ENCODE data around the gene ARL6IP6. TPM values are rescaled to one million over a fixed set of nuclear protein-coding genes. Genes with fewer than 3 reads are reported as not detected.

ARL6IP6 gene
- polyA plus RNA-seq, 1 of the 3 experiments (the other 2 are of a cell fraction), result 25.8 TPM

DNA sequence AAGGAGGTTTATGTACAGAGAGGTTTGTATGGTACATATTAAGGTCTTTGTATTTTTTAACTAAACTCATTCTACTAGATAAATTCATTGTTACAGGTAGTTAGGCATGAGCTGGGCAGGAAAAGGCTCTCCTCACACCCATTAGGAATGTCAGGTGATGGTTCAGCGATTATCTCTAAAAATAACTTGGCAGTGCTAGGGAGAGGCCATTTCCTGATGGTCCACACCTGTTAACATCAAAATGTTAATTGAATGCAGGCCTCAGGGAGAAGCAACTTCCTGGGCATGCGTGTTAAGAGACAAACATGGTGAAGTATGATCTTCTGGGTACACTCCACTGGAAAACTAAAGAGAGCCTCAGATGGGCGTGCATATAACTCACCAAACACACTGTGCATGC, 73.6 kb downstream of the ARL6IP6 start:
- no peak overlapping the region for H2AFZ ChIP-seq (ENCODE audit: low read depth)
- WGBS (ENCODE audit: low lambda C conversion rate), result 34% methylated on average over 3 of the region's 3 CpGs
- H3K9me3 ChIP-seq, result no peaks in the 10 kb centered on the region
- H3K27ac ChIP-seq (ENCODE audit: low read depth in 2 of 2, low read length in 1 of 2), result no peak overlapping the region
- no peaks in the 10 kb centered on the region for H3K79me2 ChIP-seq (ENCODE audit: insufficient read depth)
- no peaks in the 10 kb centered on the region for H3K4me1 ChIP-seq (ENCODE audit: control insufficient read depth in 1 of 2, insufficient read depth in 2 of 2, low read depth in 1 of 2, low read length in 1 of 2)
- peaks cover 5% of the 10 kb centered on the region; the same call in 1 of the 2 replicates for H3K9me2 ChIP-seq
- CTCF ChIA-PET, result interaction anchor here (0.7 kb wide), 1 partner anchor 81 kb away, joined by 3 read pairs; no protein-coding TSS in a partner anchor
- no peak for DNase-seq
- no peak overlapping the region for H3K4me2 ChIP-seq
- no peaks in the 10 kb centered on the region for H4K20me1 ChIP-seq (ENCODE audit: insufficient read depth)
- no peaks in the 10 kb centered on the region for H3F3A ChIP-seq (replicated peaks; ENCODE audit: insufficient read depth)
- H3K36me3 ChIP-seq (replicated peaks in 1 of 2; ENCODE audit: control insufficient read depth in 1 of 2, insufficient read depth in 2 of 2, low read length in 1 of 2), result no peaks in the 10 kb centered on the region
- TF ChIP-seq TAF1 (IDR thresholded peaks at IDR 0.05; ENCODE audit: borderline replicate concordance, low read depth, low read length) (no peak), CHD2 (IDR thresholded peaks at IDR 0.05; ENCODE audit: low read length, partially characterized antibody) (no peak), JUND (IDR thresholded peaks at IDR 0.05) (no peak), NRF1 (IDR thresholded peaks at IDR 0.05; ENCODE audit: low read depth, low read length) (no peak), TEAD4 (IDR thresholded peaks at IDR 0.05; ENCODE audit: borderline replicate concordance, insufficient read depth) (no peak), NFIC (IDR thresholded peaks at IDR 0.05; ENCODE audit: borderline replicate concordance) (no peak), RFX5 (IDR thresholded peaks at IDR 0.05; ENCODE audit: low read length) (no peak), RXRA (IDR thresholded peaks at IDR 0.05; ENCODE audit: borderline replicate concordance, low read depth) (no peak), RAD21 (IDR thresholded peaks at IDR 0.05; ENCODE audit: low read length) (no peak), YY1 (IDR thresholded peaks at IDR 0.05; ENCODE audit: low read depth) (no peak), GABPA (IDR thresholded peaks at IDR 0.05; ENCODE audit: low read depth) (no peak), TCF12 (IDR thresholded peaks at IDR 0.05) (no peak), FOXJ3 (CRISPR knock-in tag; IDR thresholded peaks at IDR 0.05) (no peak)
- TF ChIP-seq, protein P1, sequence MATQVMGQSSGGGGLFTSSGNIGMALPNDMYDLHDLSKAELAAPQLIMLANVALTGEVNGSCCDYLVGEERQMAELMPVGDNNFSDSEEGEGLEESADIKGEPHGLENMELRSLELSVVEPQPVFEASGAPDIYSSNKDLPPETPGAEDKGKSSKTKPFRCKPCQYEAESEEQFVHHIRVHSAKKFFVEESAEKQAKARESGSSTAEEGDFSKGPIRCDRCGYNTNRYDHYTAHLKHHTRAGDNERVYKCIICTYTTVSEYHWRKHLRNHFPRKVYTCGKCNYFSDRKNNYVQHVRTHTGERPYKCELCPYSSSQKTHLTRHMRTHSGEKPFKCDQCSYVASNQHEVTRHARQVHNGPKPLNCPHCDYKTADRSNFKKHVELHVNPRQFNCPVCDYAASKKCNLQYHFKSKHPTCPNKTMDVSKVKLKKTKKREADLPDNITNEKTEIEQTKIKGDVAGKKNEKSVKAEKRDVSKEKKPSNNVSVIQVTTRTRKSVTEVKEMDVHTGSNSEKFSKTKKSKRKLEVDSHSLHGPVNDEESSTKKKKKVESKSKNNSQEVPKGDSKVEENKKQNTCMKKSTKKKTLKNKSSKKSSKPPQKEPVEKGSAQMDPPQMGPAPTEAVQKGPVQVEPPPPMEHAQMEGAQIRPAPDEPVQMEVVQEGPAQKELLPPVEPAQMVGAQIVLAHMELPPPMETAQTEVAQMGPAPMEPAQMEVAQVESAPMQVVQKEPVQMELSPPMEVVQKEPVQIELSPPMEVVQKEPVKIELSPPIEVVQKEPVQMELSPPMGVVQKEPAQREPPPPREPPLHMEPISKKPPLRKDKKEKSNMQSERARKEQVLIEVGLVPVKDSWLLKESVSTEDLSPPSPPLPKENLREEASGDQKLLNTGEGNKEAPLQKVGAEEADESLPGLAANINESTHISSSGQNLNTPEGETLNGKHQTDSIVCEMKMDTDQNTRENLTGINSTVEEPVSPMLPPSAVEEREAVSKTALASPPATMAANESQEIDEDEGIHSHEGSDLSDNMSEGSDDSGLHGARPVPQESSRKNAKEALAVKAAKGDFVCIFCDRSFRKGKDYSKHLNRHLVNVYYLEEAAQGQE (IDR thresholded peaks at IDR 0.05; ENCODE audit: low read depth, low read length), result no peak
- TF ChIP-seq, protein P2, sequence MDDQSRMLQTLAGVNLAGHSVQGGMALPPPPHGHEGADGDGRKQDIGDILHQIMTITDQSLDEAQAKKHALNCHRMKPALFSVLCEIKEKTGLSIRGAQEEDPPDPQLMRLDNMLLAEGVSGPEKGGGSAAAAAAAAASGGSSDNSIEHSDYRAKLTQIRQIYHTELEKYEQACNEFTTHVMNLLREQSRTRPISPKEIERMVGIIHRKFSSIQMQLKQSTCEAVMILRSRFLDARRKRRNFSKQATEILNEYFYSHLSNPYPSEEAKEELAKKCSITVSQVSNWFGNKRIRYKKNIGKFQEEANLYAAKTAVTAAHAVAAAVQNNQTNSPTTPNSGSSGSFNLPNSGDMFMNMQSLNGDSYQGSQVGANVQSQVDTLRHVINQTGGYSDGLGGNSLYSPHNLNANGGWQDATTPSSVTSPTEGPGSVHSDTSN (IDR thresholded peaks at IDR 0.05), result no peak
- TF ChIP-seq, protein P3, sequence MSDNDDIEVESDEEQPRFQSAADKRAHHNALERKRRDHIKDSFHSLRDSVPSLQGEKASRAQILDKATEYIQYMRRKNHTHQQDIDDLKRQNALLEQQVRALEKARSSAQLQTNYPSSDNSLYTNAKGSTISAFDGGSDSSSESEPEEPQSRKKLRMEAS (IDR thresholded peaks at IDR 0.05; ENCODE audit: low read depth), result no peak
- no peaks in the 10 kb centered on the region for H3K27me3 ChIP-seq (ENCODE audit: insufficient read depth)
- H3K4me3 ChIP-seq (ENCODE audit: low read depth in 2 of 2, low read length in 1 of 2), result no peak overlapping the region
- POLR2A ChIA-PET, result no interaction called here
- no peak overlapping the region for H3K9ac ChIP-seq
